ENCODE measurements around the gene SPAAR. TPM values are rescaled to one million over a fixed set of nuclear protein-coding genes. Genes with fewer than 3 reads are reported as not detected.

The SPAAR gene
- total RNA-seq, 1 experiment from 2014 or later, result 0.72 TPM

- peaks cover 13% of the 10 kb centered on the region for H3K4me1 ChIP-seq (replicated peaks; ENCODE audit: insufficient read depth)
- H3K4me3 ChIP-seq, result no peak overlapping the region
- no peaks in the 10 kb centered on the region for H3K36me3 ChIP-seq (ENCODE audit: low read depth)
- no peak overlapping the region for H3K4me2 ChIP-seq
- H3K27me3 ChIP-seq (ENCODE audit: insufficient read depth, low read depth), result no peaks in the 10 kb centered on the region
- H4K20me1 ChIP-seq (ENCODE audit: insufficient read depth), result no peaks in the 10 kb centered on the region
- H3K27ac ChIP-seq, result no peak overlapping the region
- peaks cover 8% of the 10 kb centered on the region; the same call in 1 of the 2 replicates for H3F3A ChIP-seq (ENCODE audit: insufficient read depth, low read depth)
- no TSS peak for BruUV-seq (replicated peaks)
- H3K79me2 ChIP-seq (ENCODE audit: low read depth), result no peaks in the 10 kb centered on the region
- intact Hi-C loops (cut with micrococcal nuclease; ENCODE audit: unreplicated experiment), result loop anchor here (1.0 to 5.0 kb wide), 2 partner anchors 68 to 147 kb away; no protein-coding TSS in a partner anchor
- peak; percentile 30 to 56 for DNase-seq
- H3K9me3 ChIP-seq (ENCODE audit: insufficient read depth, low read depth), result no peaks in the 10 kb centered on the region
- POLR2A ChIA-PET (ENCODE audit: unreplicated experiment), result interaction anchor here (0.7 kb wide), 1 partner anchor 320 kb away, joined by 5 read pairs; no protein-coding TSS in a partner anchor
- CTCF ChIA-PET, result interaction anchor here (0.6 to 0.8 kb wide), 3 partner anchors 10 to 81 kb away, joined by 5 to 11 read pairs (median 6); partner anchors contain the start of gene RECK
- H3K9me2 ChIP-seq (ENCODE audit: insufficient read depth), result no peaks in the 10 kb centered on the region
- no peak for TF ChIP-seq EZH2 (IDR thresholded peaks at IDR 0.05; ENCODE audit: low read depth)
- TF ChIP-seq, protein P1, sequence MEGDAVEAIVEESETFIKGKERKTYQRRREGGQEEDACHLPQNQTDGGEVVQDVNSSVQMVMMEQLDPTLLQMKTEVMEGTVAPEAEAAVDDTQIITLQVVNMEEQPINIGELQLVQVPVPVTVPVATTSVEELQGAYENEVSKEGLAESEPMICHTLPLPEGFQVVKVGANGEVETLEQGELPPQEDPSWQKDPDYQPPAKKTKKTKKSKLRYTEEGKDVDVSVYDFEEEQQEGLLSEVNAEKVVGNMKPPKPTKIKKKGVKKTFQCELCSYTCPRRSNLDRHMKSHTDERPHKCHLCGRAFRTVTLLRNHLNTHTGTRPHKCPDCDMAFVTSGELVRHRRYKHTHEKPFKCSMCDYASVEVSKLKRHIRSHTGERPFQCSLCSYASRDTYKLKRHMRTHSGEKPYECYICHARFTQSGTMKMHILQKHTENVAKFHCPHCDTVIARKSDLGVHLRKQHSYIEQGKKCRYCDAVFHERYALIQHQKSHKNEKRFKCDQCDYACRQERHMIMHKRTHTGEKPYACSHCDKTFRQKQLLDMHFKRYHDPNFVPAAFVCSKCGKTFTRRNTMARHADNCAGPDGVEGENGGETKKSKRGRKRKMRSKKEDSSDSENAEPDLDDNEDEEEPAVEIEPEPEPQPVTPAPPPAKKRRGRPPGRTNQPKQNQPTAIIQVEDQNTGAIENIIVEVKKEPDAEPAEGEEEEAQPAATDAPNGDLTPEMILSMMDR (conservative IDR thresholded peaks at IDR 0.05), result peak; percentile 77
- no peak overlapping the region for H2AFZ ChIP-seq
These were observed 45.8 kb downstream of the SPAAR start for GRCh38 chr9:35954942-35955546.

GRCh38 chr9:35956651-35957050 is 47.4 kb downstream of the SPAAR start:
- no peak overlapping the region for H3K4me3 ChIP-seq
- CTCF ChIA-PET, result interaction anchor here (0.7 kb wide), 1 partner anchor 79 kb away, joined by 3 read pairs; no protein-coding TSS in a partner anchor
- no peak overlapping the region for H2AFZ ChIP-seq
- no peaks in the 10 kb centered on the region for H4K20me1 ChIP-seq (ENCODE audit: insufficient read depth)
- H3K27ac ChIP-seq, result no peak overlapping the region
- H3K9me3 ChIP-seq (ENCODE audit: insufficient read depth, low read depth), result no peaks in the 10 kb centered on the region
- intact Hi-C loops (cut with micrococcal nuclease; ENCODE audit: unreplicated experiment), result no loop called here
- BruUV-seq (replicated peaks), result no TSS peak
- no peak for TF ChIP-seq EZH2 (IDR thresholded peaks at IDR 0.05; ENCODE audit: low read depth)
- TF ChIP-seq, protein P1 (conservative IDR thresholded peaks at IDR 0.05), result no peak
- POLR2A ChIA-PET (ENCODE audit: unreplicated experiment), result no interaction called here
- no peak for DNase-seq
- H3K9me2 ChIP-seq (ENCODE audit: insufficient read depth), result no peaks in the 10 kb centered on the region
- no peak overlapping the region for H3K4me2 ChIP-seq
- H3K79me2 ChIP-seq (ENCODE audit: low read depth), result no peaks in the 10 kb centered on the region
- no peaks in the 10 kb centered on the region for H3K27me3 ChIP-seq (ENCODE audit: insufficient read depth, low read depth)
- H3F3A ChIP-seq (ENCODE audit: insufficient read depth, low read depth), result peaks cover 4% of the 10 kb centered on the region; the same call in 1 of the 2 replicates
- H3K4me1 ChIP-seq (replicated peaks; ENCODE audit: insufficient read depth), result peaks cover 8% of the 10 kb centered on the region
- no peaks in the 10 kb centered on the region for H3K36me3 ChIP-seq (ENCODE audit: low read depth)

DNA sequence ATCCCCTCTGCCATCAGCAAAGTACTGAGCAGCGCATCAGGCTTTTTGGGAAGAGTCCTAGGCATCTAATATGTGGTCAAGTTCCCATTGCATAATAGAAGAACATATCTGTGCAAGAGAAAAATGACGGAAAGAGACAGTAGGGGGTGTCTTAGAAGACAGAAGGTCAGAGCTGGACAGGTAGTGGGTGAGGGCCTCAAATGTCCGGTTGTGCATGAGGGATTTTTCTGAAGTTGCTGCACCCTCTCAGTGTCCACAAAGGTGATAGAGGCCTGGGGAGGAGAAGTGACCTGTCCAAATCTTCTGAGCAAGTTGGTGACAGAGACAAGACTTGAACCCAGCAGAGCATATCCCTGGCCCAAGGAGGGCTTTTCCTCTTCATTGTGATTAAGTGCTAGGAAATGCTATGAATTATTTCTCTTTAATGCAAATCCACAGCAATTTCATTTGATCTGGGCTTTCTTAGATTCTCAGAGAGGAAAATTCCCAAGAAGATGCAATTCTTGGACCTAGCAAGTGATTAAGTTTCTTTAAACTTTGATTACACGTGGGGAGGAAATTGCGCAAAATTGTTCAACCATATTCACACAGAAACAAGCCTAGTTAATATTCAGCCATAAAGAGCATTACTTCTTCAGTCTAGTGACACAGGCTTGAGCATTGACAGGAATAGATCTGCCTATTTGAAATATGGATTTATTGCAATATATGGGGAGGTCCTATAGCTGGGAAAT is 49.0 kb downstream of the SPAAR start, which contains the start of gene OR2S2:
TSS of gene OR2S2 (minus strand) at position 51 of the 734 bp plus-strand sequence. CDS start 56 bp downstream, outside the sequence.
- Histone ChIP-seq H3K9me3 (ENCODE audit: insufficient read depth, low read depth) (no peaks in the 10 kb centered on the region), H3K36me3 (ENCODE audit: low read depth) (no peaks in the 10 kb centered on the region), H3K4me1 (replicated peaks; ENCODE audit: insufficient read depth) (no peaks in the 10 kb centered on the region), H3K79me2 (ENCODE audit: low read depth) (no peaks in the 10 kb centered on the region), H3K9me2 (ENCODE audit: insufficient read depth) (no peaks in the 10 kb centered on the region), H3K4me2 (no peak within 1 kb of the TSS), H3K27ac (no peak within 1 kb of the TSS), H3K4me3 (no peak within 1 kb of the TSS), H3F3A (ENCODE audit: insufficient read depth, low read depth) (no peaks in the 10 kb centered on the region), H2AFZ (no peak within 1 kb of the TSS), H3K27me3 (ENCODE audit: insufficient read depth, low read depth) (no peaks in the 10 kb centered on the region), H4K20me1 (ENCODE audit: insufficient read depth) (no peaks in the 10 kb centered on the region)
- DNase-seq, result no peak
- ChIA-PET CTCF (no interaction called here), POLR2A (ENCODE audit: unreplicated experiment) (no interaction called here)
- no TSS peak for BruUV-seq (replicated peaks)
- no peak for TF ChIP-seq EZH2 (IDR thresholded peaks at IDR 0.05; ENCODE audit: low read depth)
- TF ChIP-seq, protein P1 (conservative IDR thresholded peaks at IDR 0.05), result no peak
- intact Hi-C loops (cut with micrococcal nuclease; ENCODE audit: unreplicated experiment), result no loop called here
